ENCODE measurements around the gene NACC1.

GRCh38 chr19:13097033-13097462 is 21.0 kb upstream of the NACC1 start:
- TF ChIP-seq RAD21 (IDR thresholded peaks at IDR 0.05 in 1 of 2, conservative IDR thresholded peaks at IDR 0.05 in 1 of 2; ENCODE audit: low read depth in 2 of 2, low read length in 2 of 2) (no peak), RXRA (IDR thresholded peaks at IDR 0.05; ENCODE audit: insufficient read depth, low read depth, low read length) (no peak), POLR2AphosphoS5 (IDR thresholded peaks at IDR 0.05; ENCODE audit: low read depth, low read length) (no peak), BRCA1 (IDR thresholded peaks at IDR 0.05; ENCODE audit: low read depth, low read length) (no peak), CHD7 (IDR thresholded peaks at IDR 0.05; ENCODE audit: insufficient replicate concordance, low read length) (no peak), CTCF (IDR thresholded peaks at IDR 0.05; ENCODE audit: control extremely low read depth in 1 of 3, insufficient read depth in 1 of 3, low read depth in 1 of 3, low read length in 3 of 3) (no peak), EP300 (IDR thresholded peaks at IDR 0.05; ENCODE audit: borderline replicate concordance in 1 of 2, low read depth in 2 of 2, low read length in 2 of 2) (no peak)

All from H1 (cell line).